Progenitor cell of endocrine pancreas (in vitro differentiated cells): Measurements from ENCODE around the gene TUBGCP2. TPM values are rescaled to one million over a fixed set of nuclear protein-coding genes. Genes with fewer than 3 reads are reported as not detected.

ENCODE experiments used
- DNase-seq: peaks from one replicate; pipeline ENCODE4 v3.0.0; 2021; ENCODE audit warnings: low spot score; ENCODE audit not compliant: unreplicated experiment
- H3K27ac Mint-ChIP-seq: 2 replicates; pipeline ENCODE4 v1.8.0; 2021; ENCODE audit warnings: mild to moderate bottlenecking, moderate library complexity, mixed read lengths
- H3K27me3 Mint-ChIP-seq: 2 replicates; pipeline ENCODE4 v1.8.0; 2021; ENCODE audit warnings: mixed read lengths
- H3K36me3 Mint-ChIP-seq: 2 replicates; pipeline ENCODE4 v1.8.0; 2022; ENCODE audit warnings: mixed read lengths; ENCODE audit not compliant: insufficient read depth
- H3K4me1 Mint-ChIP-seq: 2 replicates; pipeline ENCODE4 v1.8.0; 2021; ENCODE audit warnings: low read depth, mixed read lengths
- H3K4me3 Mint-ChIP-seq: 2 replicates; pipeline ENCODE4 v1.8.0; 2021; ENCODE audit warnings: low read depth, mild to moderate bottlenecking, moderate library complexity, mixed read lengths
- H3K9me3 Mint-ChIP-seq: 2 replicates; pipeline ENCODE4 v1.8.0; 2021; ENCODE audit warnings: low read depth, mixed read lengths
- CTCF ChIP-seq: fragments of 200-600 bp; sonication (generic); IDR thresholded peaks from one replicate; pipeline ENCODE4 v1.5.0; 2021; ENCODE audit warnings: antibody characterized with exemption, mild to moderate bottlenecking; ENCODE audit not compliant: unreplicated experiment
- total RNA-seq: library from RNA; stranded (reverse); gene quantifications from 2 replicates; pipeline ENCODE4 v1.2.1, GENCODE V29; 2021

Gene TUBGCP2
- total RNA-seq, 1 donor from 2014 or later = 77.0 TPM

- H3K9me3 Mint-ChIP-seq = peaks cover 4% of the 10 kb centered on the region
- DNase-seq = no peak
- no peak for TF ChIP-seq CTCF
- H3K27me3 Mint-ChIP-seq = peaks cover 69% of the 10 kb centered on the region
- H3K27ac Mint-ChIP-seq = no peak overlapping the region
- H3K36me3 Mint-ChIP-seq = peaks cover 1% of the 10 kb centered on the region
- peaks cover 4% of the 10 kb centered on the region for H3K4me1 Mint-ChIP-seq
- no peak overlapping the region for H3K4me3 Mint-ChIP-seq
These were observed 20.0 kb upstream of the TUBGCP2 start for GRCh38 chr10:133328358-133329343.

- H3K27ac Mint-ChIP-seq = no peak overlapping the region
- H3K27me3 Mint-ChIP-seq = peaks cover 66% of the 10 kb centered on the region
- H3K36me3 Mint-ChIP-seq = no peaks in the 10 kb centered on the region
- TF ChIP-seq CTCF = no peak
- H3K4me3 Mint-ChIP-seq = no peak overlapping the region
- DNase-seq = no peak
- peaks cover 4% of the 10 kb centered on the region for H3K4me1 Mint-ChIP-seq
- H3K9me3 Mint-ChIP-seq = peaks cover 4% of the 10 kb centered on the region
These were observed 19.1 kb upstream of the TUBGCP2 start for GRCh38 chr10:133327651-133328357.

GRCh38 chr10:133326745-133327650 lies 18.3 kb upstream of the TUBGCP2 start:
- peaks cover 4% of the 10 kb centered on the region for H3K4me1 Mint-ChIP-seq
- H3K27ac Mint-ChIP-seq = no peak overlapping the region
- no peaks in the 10 kb centered on the region for H3K36me3 Mint-ChIP-seq
- no peak for DNase-seq
- peaks cover 63% of the 10 kb centered on the region for H3K27me3 Mint-ChIP-seq
- H3K9me3 Mint-ChIP-seq = no peaks in the 10 kb centered on the region
- TF ChIP-seq CTCF = no peak
- no peak overlapping the region for H3K4me3 Mint-ChIP-seq

GRCh38 chr10:133326223-133326551 lies 17.5 kb upstream of the TUBGCP2 start:
- no peak for TF ChIP-seq CTCF
- peak overlapping the region; percentile 58 for H3K4me3 Mint-ChIP-seq
- peaks cover 55% of the 10 kb centered on the region for H3K27me3 Mint-ChIP-seq
- DNase-seq = no peak
- peaks cover 4% of the 10 kb centered on the region for H3K4me1 Mint-ChIP-seq
- H3K27ac Mint-ChIP-seq = no peak overlapping the region
- H3K36me3 Mint-ChIP-seq = no peaks in the 10 kb centered on the region
- H3K9me3 Mint-ChIP-seq = no peaks in the 10 kb centered on the region
